HEK293 (cell line): ENCODE measurements around the gene C17orf67.

Source experiments
- CTCF ChIA-PET: fragments of 350-600 bp; formaldehyde crosslinking; extraction: SDS; loops from one replicate; lab custom pipeline; 2021; ENCODE audit warnings: antibody characterized with exemption; lab: Yijun Ruan, JAX
- POLR2A ChIA-PET: fragments of 300-600 bp; formaldehyde crosslinking; extraction: SDS; loops from one replicate; lab custom pipeline; 2020; ENCODE audit warnings: antibody characterized with exemption, inconsistent platforms; lab: Yijun Ruan, JAX
- H3K27ac ChIP-seq: fragments of 200-500 bp; sonication (Bioruptor generic); 2 replicates; pipeline ENCODE4 v1.5.1; 2014; ENCODE audit warnings: low read depth, low read length, control low read depth, inconsistent platforms; ENCODE audit errors: extremely low read depth
- H3K36me3 ChIP-seq, 2 experiments: fragments of 200-500 bp in 1 of 2; sonication (Bioruptor generic) in 1 of 2; 1 replicate in 1 of 2; 2 replicates in 1 of 2; pipeline ENCODE4 v1.5.1; 2014 to 2017; ENCODE audit warnings: inconsistent platforms in 2 of 2, low read length in 2 of 2; ENCODE audit not compliant: control insufficient read depth in 2 of 2, insufficient read depth in 1 of 2
- H3K4me1 ChIP-seq: fragments of 200-500 bp; sonication (Bioruptor generic); 2 replicates; pipeline ENCODE4 v1.5.1; 2014; ENCODE audit warnings: mild to moderate bottlenecking, low read length, inconsistent platforms; ENCODE audit not compliant: control insufficient read depth, insufficient read depth
- H3K4me3 ChIP-seq: 2 replicates; pipeline ENCODE4 v1.5.1; 2011; ENCODE audit warnings: low read depth, mild to moderate bottlenecking, control low read depth, low read length, moderate library complexity
- H3K9me3 ChIP-seq: fragments of 200-500 bp; sonication (Bioruptor generic); 2 replicates; pipeline ENCODE4 v1.5.1; 2014; ENCODE audit warnings: low read depth, low read length, inconsistent platforms; ENCODE audit not compliant: control insufficient read depth, insufficient read depth
- HIC1 ChIP-seq: fragments of 450-650 bp; formaldehyde crosslinking; IDR thresholded peaks from 2 replicates; pipeline ENCODE4 v1.5.1; 2016; ENCODE audit warnings: missing biosample characterization, missing genetic modification characterization
- KLF8 ChIP-seq: fragments of 450-650 bp; formaldehyde crosslinking; IDR thresholded peaks from 2 replicates; pipeline ENCODE4 v1.5.1; 2016; ENCODE audit warnings: missing biosample characterization, missing genetic modification characterization
- PRDM2 ChIP-seq: fragments of 450-650 bp; formaldehyde crosslinking; IDR thresholded peaks from 2 replicates; pipeline ENCODE4 v1.5.1; 2016; ENCODE audit warnings: missing biosample characterization, missing genetic modification characterization, borderline replicate concordance
- REPIN1 ChIP-seq: fragments of 450-650 bp; formaldehyde crosslinking; IDR thresholded peaks from 2 replicates; pipeline ENCODE4 v1.5.1; 2017; ENCODE audit warnings: missing biosample characterization, missing genetic modification characterization, low read depth
- TCF7L2 ChIP-seq: IDR thresholded peaks from 2 replicates; pipeline ENCODE4 v1.6.1; 2011; ENCODE audit warnings: low read depth, mild to moderate bottlenecking, inconsistent platforms, low read length, moderate library complexity, borderline replicate concordance
- YY2 ChIP-seq: fragments of 450-650 bp; formaldehyde crosslinking; IDR thresholded peaks from 2 replicates; pipeline ENCODE4 v1.5.1; 2016; ENCODE audit warnings: missing biosample characterization, missing genetic modification characterization
- ZBTB8A ChIP-seq: fragments of 450-650 bp; formaldehyde crosslinking; IDR thresholded peaks from 2 replicates; pipeline ENCODE4 v1.5.1; 2016; ENCODE audit warnings: missing biosample characterization, missing genetic modification characterization
- ZFP3 ChIP-seq: fragments of 450-650 bp; formaldehyde crosslinking; IDR thresholded peaks from 2 replicates; pipeline ENCODE4 v1.5.1; 2016; ENCODE audit warnings: low read depth, missing biosample characterization, missing genetic modification characterization
- ZNF211 ChIP-seq: fragments of 450-650 bp; formaldehyde crosslinking; IDR thresholded peaks from 2 replicates; pipeline ENCODE4 v1.5.1; 2016; ENCODE audit warnings: low read depth, missing biosample characterization, missing genetic modification characterization
- ZNF221 ChIP-seq: fragments of 450-650 bp; formaldehyde crosslinking; IDR thresholded peaks from 2 replicates; pipeline ENCODE4 v1.5.1; 2017; ENCODE audit warnings: missing biosample characterization, missing genetic modification characterization, borderline replicate concordance
- ZNF324 ChIP-seq: fragments of 450-650 bp; formaldehyde crosslinking; IDR thresholded peaks from 2 replicates; pipeline ENCODE4 v1.5.1; 2016; ENCODE audit warnings: missing biosample characterization, missing genetic modification characterization
- ZNF335 ChIP-seq: fragments of 450-650 bp; formaldehyde crosslinking; conservative IDR thresholded peaks from 2 replicates; pipeline ENCODE4 v1.5.1; 2016; ENCODE audit warnings: missing biosample characterization, missing genetic modification characterization
- ZNF530 ChIP-seq: fragments of 450-650 bp; formaldehyde crosslinking; IDR thresholded peaks from 2 replicates; pipeline ENCODE4 v1.5.1; 2016; ENCODE audit warnings: low read depth, missing biosample characterization, missing genetic modification characterization
- ZNF610 ChIP-seq: fragments of 450-650 bp; formaldehyde crosslinking; IDR thresholded peaks from 2 replicates; pipeline ENCODE4 v1.5.1; 2016; ENCODE audit warnings: missing biosample characterization, missing genetic modification characterization, borderline replicate concordance
- ZNF639 ChIP-seq: fragments of 450-650 bp; formaldehyde crosslinking; IDR thresholded peaks from 2 replicates; pipeline ENCODE4 v1.5.1; 2016; ENCODE audit warnings: missing biosample characterization, missing genetic modification characterization
- ZNF747 ChIP-seq: fragments of 450-650 bp; formaldehyde crosslinking; IDR thresholded peaks from 2 replicates; pipeline ENCODE4 v1.5.1; 2016; ENCODE audit warnings: missing biosample characterization, missing genetic modification characterization
- ZSCAN5A ChIP-seq: fragments of 450-650 bp; formaldehyde crosslinking; IDR thresholded peaks from 2 replicates; pipeline ENCODE4 v1.5.1; 2016; ENCODE audit warnings: missing biosample characterization, missing genetic modification characterization

C17orf67 gene

GRCh38 chr17:56851008-56851407 is 17.3 kb upstream of the C17orf67 start:
- H3K4me3 ChIP-seq, result no peak overlapping the region
- TF ChIP-seq YY2 (tag by site-specific recombination) (no peak), ZSCAN5A (no peak), ZNF324 (tag by site-specific recombination) (no peak), ZNF335 (tag by site-specific recombination) (no peak), ZNF610 (tag by site-specific recombination) (no peak), ZNF530 (tag by site-specific recombination) (no peak), ZNF221 (tag by site-specific recombination) (no peak), TCF7L2 (no peak), HIC1 (tag by site-specific recombination) (no peak), KLF8 (tag by site-specific recombination) (no peak), PRDM2 (tag by site-specific recombination) (no peak), ZNF211 (tag by site-specific recombination) (no peak), ZBTB8A (tag by site-specific recombination) (no peak), ZNF747 (tag by site-specific recombination) (no peak), REPIN1 (no peak), ZNF639 (tag by site-specific recombination) (no peak), ZFP3 (tag by site-specific recombination) (no peak)
- TF ChIP-seq, all 188 proteins: peak for 0
- Histone ChIP-seq H3K4me1 (no peaks in the 10 kb centered on the region), H3K9me3 (no peaks in the 10 kb centered on the region), H3K27ac (no peak overlapping the region), H3K36me3 (peaks cover 68 to 73% of the 10 kb centered on the region in 2 experiments)
- POLR2A ChIA-PET, result interaction anchor here (0.7 kb wide), 1 partner anchor 21 kb away, joined by 3 read pairs; no protein-coding TSS in a partner anchor
- CTCF ChIA-PET, result interaction anchor here (0.5 to 1.1 kb wide), 2 partner anchors 32 to 1148 kb away, joined by 3 to 4 read pairs; no protein-coding TSS in a partner anchor
